K562 (cell line): ENCODE data around the gene RIT2. TPM values are rescaled to one million over a fixed set of nuclear protein-coding genes. Genes with fewer than 3 reads are reported as not detected.

Experiments used
- ATAC-seq: fragments of 200-7000 bp; cut with Tn5 transposase; 3 replicates; pipeline ENCODE4 v1.9.1; 2020; ENCODE audit warnings: moderate library complexity
- BruUV-seq: library from RNA; stranded (reverse); fragments of 400-500 nt; replicated peaks from 2 replicates; lab custom pipeline; 2021; lab: Mats Ljungman, UMichigan
- CTCF ChIA-PET: fragments of 300-600 bp; formaldehyde crosslinking; extraction: SDS; loops from one replicate; lab custom pipeline; 2021; ENCODE audit warnings: low intra/inter-chr PET ratio; lab: Yijun Ruan, JAX
- POLR2A ChIA-PET: fragments of 300-600, 350-650 bp; sonication (Branson Sonifier 250); formaldehyde crosslinking; extraction: SDS; loops from one replicate; lab custom pipeline; 2021; ENCODE audit warnings: antibody characterized with exemption, inconsistent platforms; lab: Yijun Ruan, JAX
- DNase-seq, 4 experiments: peaks; one replicate each; pipeline versions ENCODE4 v3.0.0 to v3.0.0-alpha.2; 2011 to 2018; ENCODE audit warnings: low spot score in 3 of 4, mixed read lengths in 3 of 4; ENCODE audit errors: extremely low read depth in 1 of 4
- FAIRE-seq: peaks from 2 replicates; lab custom pipeline; 2011; peaks lifted over from hg19 to GRCh38; lab: Jason Lieb, UNC
- H2AFZ ChIP-seq: 2 replicates; pipeline ENCODE4 v1.6.0; 2011; ENCODE audit warnings: low read depth, low read length, control low read depth, inconsistent platforms
- H3K27ac ChIP-seq: fragments of 200-600 bp; 3 replicates; pipeline ENCODE4 v1.8.0; 2011; ENCODE audit warnings: low read depth, mild to moderate bottlenecking, control low read depth, inconsistent platforms, low read length, moderate library complexity, mixed read lengths; ENCODE audit errors: extremely low read depth
- H3K27me3 ChIP-seq, 2 experiments: fragments of 300-600 bp in 1 of 2; 2 replicates in 1 of 2; 3 replicates in 1 of 2; pipeline versions ENCODE4 v1.6.0 to v1.8.0; 2011; ENCODE audit warnings: inconsistent platforms in 2 of 2, low read length in 2 of 2, mild to moderate bottlenecking in 1 of 2, mixed read lengths in 1 of 2, moderate library complexity in 1 of 2; ENCODE audit not compliant: control insufficient read depth in 2 of 2, insufficient read depth in 2 of 2
- H3K36me3 ChIP-seq: fragments of 300-600 bp; 3 replicates; pipeline ENCODE4 v1.8.0; 2011; ENCODE audit warnings: mild to moderate bottlenecking, low read length, inconsistent platforms; ENCODE audit not compliant: control insufficient read depth, insufficient read depth
- H3K4me1 ChIP-seq, 2 experiments: fragments of 200-600 bp in 1 of 2; replicated peaks in 1 of 2; 2 replicates in 1 of 2; 3 replicates in 1 of 2; pipeline versions ENCODE4 v1.5.1 to v1.8.0; 2011; ENCODE audit warnings: inconsistent platforms in 2 of 2, low read length in 2 of 2, mild to moderate bottlenecking in 1 of 2, mixed read lengths in 1 of 2, moderate library complexity in 1 of 2; ENCODE audit not compliant: control insufficient read depth in 2 of 2, insufficient read depth in 2 of 2
- H3K4me2 ChIP-seq: 2 replicates; pipeline ENCODE4 v1.6.1; 2011; ENCODE audit warnings: low read length, control low read depth, inconsistent platforms, mixed read lengths; ENCODE audit not compliant: insufficient read depth
- H3K4me3 ChIP-seq: fragments of 200-600 bp; sonication (generic), shearing (Covaris generic); 2 replicates; pipeline ENCODE4 v1.5.1; 2016; ENCODE audit warnings: control low read depth, inconsistent platforms
- H3K79me2 ChIP-seq: fragments of 200-600 bp; 3 replicates; pipeline ENCODE4 v1.8.0; 2011; ENCODE audit warnings: low read length, inconsistent platforms; ENCODE audit not compliant: control insufficient read depth, insufficient read depth
- H3K9ac ChIP-seq, 2 experiments: 2 replicates each; pipeline versions ENCODE4 v1.6.0 to v1.6.1; 2011; ENCODE audit warnings: low read depth in 2 of 2, low read length in 2 of 2, control low read depth in 1 of 2, inconsistent platforms in 1 of 2, mild to moderate bottlenecking in 1 of 2, mixed read lengths in 1 of 2; ENCODE audit not compliant: insufficient read depth in 1 of 2
- H3K9me1 ChIP-seq: one replicate; pipeline ENCODE4 v1.6.0; 2011; ENCODE audit warnings: inconsistent platforms, mild to moderate bottlenecking, low read length, moderate library complexity; ENCODE audit not compliant: control insufficient read depth, insufficient read depth
- H3K9me3 ChIP-seq: replicated peaks from 2 replicates; pipeline ENCODE4 v1.5.1; 2011; ENCODE audit warnings: low read depth, low read length, inconsistent platforms; ENCODE audit not compliant: control insufficient read depth, insufficient read depth
- H4K20me1 ChIP-seq: replicated peaks from 2 replicates; pipeline ENCODE4 v1.6.1; 2011; ENCODE audit warnings: low read length, inconsistent platforms, mixed read lengths; ENCODE audit not compliant: control insufficient read depth, insufficient read depth
- AFF1 ChIP-seq, 2 experiments: fragments of 450-650 bp; IDR thresholded peaks; 2 replicates each; pipeline ENCODE4 v1.6.1; 2018; ENCODE audit warnings: mild to moderate bottlenecking in 2 of 2, low read depth in 1 of 2; ENCODE audit not compliant: partially characterized antibody in 2 of 2
- HOMEZ ChIP-seq: fragments of 250-450 bp; sonication (Bioruptor Pico); IDR thresholded peaks from 2 replicates; pipeline ENCODE4 v1.4.0; 2020; ENCODE audit warnings: mild to moderate bottlenecking, moderate library complexity
- JUNB ChIP-seq: fragments of 450-650 bp; formaldehyde crosslinking; conservative IDR thresholded peaks from 2 replicates; pipeline ENCODE4 v1.4.0; 2020; ENCODE audit warnings: mild to moderate bottlenecking
- MBD1 ChIP-seq: fragments of 250-450 bp; sonication (Bioruptor Pico); IDR thresholded peaks from 2 replicates; pipeline ENCODE4 v1.8.0; 2022; ENCODE audit warnings: inconsistent platforms
- PCBP2 ChIP-seq: fragments of 200-400 bp; formaldehyde crosslinking; IDR thresholded peaks from 2 replicates; pipeline ENCODE4 v1.6.1; 2018; ENCODE audit warnings: low read length, low read depth, mild to moderate bottlenecking, moderate library complexity; ENCODE audit not compliant: poor library complexity, severe bottlenecking
- POU5F1 ChIP-seq: fragments of 150-350 bp; IDR thresholded peaks from 2 replicates; pipeline ENCODE4 v1.6.1; 2014; ENCODE audit warnings: borderline replicate concordance, low read length, low read depth, mild to moderate bottlenecking; ENCODE audit not compliant: partially characterized antibody
- RBM34 ChIP-seq: fragments of 200-400 bp; formaldehyde crosslinking; IDR thresholded peaks from 2 replicates; pipeline ENCODE4 v1.6.1; 2018; ENCODE audit warnings: low read length, borderline replicate concordance; ENCODE audit not compliant: insufficient read depth
- XRCC4 ChIP-seq: IDR thresholded peaks from one replicate; pipeline ENCODE4 v1.6.1; 2011; ENCODE audit not compliant: insufficient read depth, insufficient read length; ENCODE audit errors: extremely low read depth
- ZBTB34 ChIP-seq: fragments of 250-450 bp; sonication (Bioruptor Pico); IDR thresholded peaks from 2 replicates; pipeline ENCODE4 v1.8.0; 2021; ENCODE audit warnings: mild to moderate bottlenecking, moderate library complexity
- ZFP30 ChIP-seq: fragments of 250-450 bp; sonication (Bioruptor Pico); IDR thresholded peaks from 2 replicates; pipeline ENCODE4 v1.8.0; 2022; ENCODE audit warnings: moderate library complexity, mild to moderate bottlenecking, inconsistent platforms, borderline replicate concordance
- ZNF23 ChIP-seq: fragments of 250-450 bp; sonication (Bioruptor Pico); IDR thresholded peaks from 2 replicates; pipeline ENCODE4 v1.4.0; 2020; ENCODE audit warnings: mild to moderate bottlenecking
- WGBS: fragments of 100-300 bp; shearing (Covaris generic); methylation state at CpG from one replicate; pipeline ENCODE4 v1.1.6; 2016; ENCODE audit warnings: low coverage, mixed read lengths; ENCODE audit not compliant: insufficient coverage; ENCODE audit errors: missing lambda C conversion rate; 5-methylcytosine and 5-hydroxymethylcytosine counted together
- in situ Hi-C: fragments of 300-500 bp; cut with MboI; formaldehyde crosslinking; loops from 4 replicates; pipeline ENCODE4 v1.15.0; 2018; ENCODE audit warnings: inconsistent platforms, mixed read lengths
- intact Hi-C: fragments of 100-400 bp; cut with micrococcal nuclease; formaldehyde crosslinking; loops from 2 replicates; pipeline ENCODE4 v1.14.2; 2022
- polyA plus RNA-seq, 8 experiments: library from polyadenylated mRNA; depleted of rRNA in 4 of 8; stranded (reverse) in 5 of 8; unstranded in 3 of 8; fragments of >200 nt; fragmentation: Nextera tagmentation in 2 of 8; fragmentation: Illumina TruSeq in 1 of 8; extraction: Ambion mirVana in 2 of 8; extraction: Trizol in 1 of 8; gene quantifications; 2 replicates each; pipeline versions ENCODE4 v1.2.1 to v1.2.3, GENCODE V29; 2011 to 2014; ENCODE audit warnings: inconsistent platforms in 1 of 8, missing spikeins in 1 of 8
- total RNA-seq, 7 experiments: library from RNA; depleted of rRNA in 6 of 7; stranded (reverse); fragments of >200 nt in 6 of 7; fragmentation: Illumina TruSeq in 2 of 7; extraction: Trizol in 2 of 7; gene quantifications; 2 replicates each; pipeline versions ENCODE4 v1.2.1 to v1.2.3, GENCODE V29; 2011 to 2021; ENCODE audit warnings: low replicate concordance in 1 of 7

RIT2 gene
- total and polyA plus RNA-seq, 9 of the 15 experiments (the other 6 are each of a cell fraction or from before 2014, with no cell fraction given): not detected

GRCh38 chr18:42980426-42980825 is 135.1 kb downstream of the RIT2 start:
- Histone ChIP-seq H3K9me1 (no peaks in the 10 kb centered on the region), H3K4me2 (no peak overlapping the region), H3K4me1 (no peaks in the 10 kb centered on the region), H4K20me1 (no peaks in the 10 kb centered on the region), H2AFZ (no peak overlapping the region), H3K4me3 (no peak overlapping the region), H3K27me3 (no peaks in the 10 kb centered on the region), H3K27ac (no peak overlapping the region), H3K9me3 (no peaks in the 10 kb centered on the region), H3K36me3 (no peaks in the 10 kb centered on the region), H3K9ac (no peak overlapping the region), H3K79me2 (no peaks in the 10 kb centered on the region)
- DNase-seq: no peak
- no TSS peak for BruUV-seq
- POLR2A ChIA-PET: no interaction called here
- intact Hi-C loops (no loop called here), in situ Hi-C loops (no loop called here)
- 13% methylated on average over 1 of the region's 1 CpG for WGBS
- CTCF ChIA-PET: no interaction called here
- no peak for ATAC-seq
- FAIRE-seq: no peak
- TF ChIP-seq ZBTB34 (CRISPR knock-in tag) (no peak), JUNB (CRISPR knock-in tag) (no peak), RBM34 (no peak), POU5F1 (no peak), XRCC4 (no peak), ZFP30 (CRISPR knock-in tag) (no peak), AFF1 (IDR thresholded peaks at IDR 0.05; ENCODE audit: low read depth in 1 of 2, partially characterized antibody in 2 of 2) (no peak), ZNF23 (CRISPR knock-in tag) (no peak), HOMEZ (CRISPR knock-in tag) (no peak), PCBP2 (no peak), MBD1 (CRISPR knock-in tag) (no peak)
